GM21515 (cell line): ENCODE data around the gene ARV1.
"Not testable (repeated sequence)": the region's sequence is repeated elsewhere in the genome, so short reads cannot be mapped to it uniquely, and the experiment has no call there.

ENCODE experiments used
- ATAC-seq: cut with Tn5 transposase; IDR thresholded peaks from one replicate; pipeline ENCODE4 v1.9.1; 2021; ENCODE audit not compliant: unreplicated experiment

ARV1 gene

DNA sequence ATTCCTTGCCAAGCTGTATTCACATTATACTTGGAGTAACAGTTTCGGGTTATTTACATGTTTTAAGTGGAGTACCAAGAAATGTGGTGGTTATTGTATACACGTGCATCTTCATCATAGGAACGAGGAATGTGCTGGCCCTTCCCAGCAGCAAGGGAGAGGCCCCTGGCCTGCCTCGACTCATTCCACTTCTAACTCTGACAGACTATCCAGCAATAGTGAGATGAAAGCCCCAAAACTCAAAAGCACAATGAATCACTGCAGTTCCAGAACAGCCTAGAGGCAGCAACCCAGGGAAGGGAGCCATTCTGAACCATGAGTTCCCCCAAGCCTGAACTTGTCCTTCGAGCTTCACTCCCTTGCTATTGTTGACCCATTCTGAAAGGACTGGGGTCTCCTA, 38.1 kb downstream of the ARV1 start:
- ATAC-seq: no peak

- no peak for ATAC-seq
Observed at GRCh38 chr1:231019711-231020110, 40.8 kb downstream of the ARV1 start.

DNA sequence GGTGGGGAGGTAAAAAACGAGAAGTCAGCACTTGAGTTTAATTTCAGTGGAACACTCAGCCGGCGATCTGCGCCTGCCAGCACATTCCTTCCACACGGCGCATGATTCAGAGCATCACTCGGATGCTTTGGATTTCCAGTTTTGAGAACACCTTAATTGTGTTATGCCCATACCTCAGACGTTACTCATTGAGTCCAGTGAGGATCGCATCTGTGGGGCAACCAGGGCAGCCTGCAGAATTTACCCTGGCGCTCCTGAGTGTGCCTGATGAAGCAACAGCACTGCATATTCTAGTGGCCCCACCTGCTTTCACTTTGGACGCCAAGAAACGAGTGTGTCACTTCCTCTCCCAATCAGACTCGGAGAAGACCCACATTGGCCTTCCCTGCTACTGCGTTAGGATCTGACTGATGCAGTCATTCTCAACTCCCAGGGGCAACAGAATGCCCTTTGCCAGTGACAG, 41.3 kb downstream of the ARV1 start:
- ATAC-seq: no peak

- ATAC-seq: no peak
Observed at GRCh38 chr1:231020816-231021215, 41.9 kb downstream of the ARV1 start.

DNA sequence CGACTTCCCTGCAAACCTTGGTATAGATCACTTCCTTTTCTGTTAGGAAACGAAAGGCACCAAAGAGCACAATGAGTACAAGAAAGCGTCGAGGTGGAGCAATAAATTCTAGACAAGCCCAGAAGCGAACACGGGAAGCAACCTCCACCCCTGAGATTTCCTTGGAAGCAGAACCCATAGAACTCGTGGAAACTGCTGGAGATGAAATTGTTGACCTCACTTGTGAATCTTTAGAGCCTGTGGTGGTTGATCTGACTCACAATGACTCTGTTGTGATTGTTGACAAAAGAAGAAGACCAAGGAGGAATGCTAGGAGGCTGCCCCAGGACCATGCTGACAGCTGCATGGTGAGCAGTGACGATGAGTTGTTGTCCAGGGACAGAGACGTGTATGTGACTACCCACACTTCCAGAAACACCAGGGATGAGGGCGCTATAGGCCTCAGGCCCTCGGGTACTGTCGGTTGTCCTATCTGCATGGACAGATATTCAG, 42.7 kb downstream of the ARV1 start:
- no peak for ATAC-seq

GRCh38 chr1:231022543-231022942, 43.6 kb downstream of the ARV1 start:
- ATAC-seq: not testable (repeated sequence)

- no peak for ATAC-seq
Observed at GRCh38 chr1:231023150-231023549, 44.3 kb downstream of the ARV1 start.

- no peak for ATAC-seq
Observed at GRCh38 chr1:231026576-231026975, 47.7 kb downstream of the ARV1 start.

DNA sequence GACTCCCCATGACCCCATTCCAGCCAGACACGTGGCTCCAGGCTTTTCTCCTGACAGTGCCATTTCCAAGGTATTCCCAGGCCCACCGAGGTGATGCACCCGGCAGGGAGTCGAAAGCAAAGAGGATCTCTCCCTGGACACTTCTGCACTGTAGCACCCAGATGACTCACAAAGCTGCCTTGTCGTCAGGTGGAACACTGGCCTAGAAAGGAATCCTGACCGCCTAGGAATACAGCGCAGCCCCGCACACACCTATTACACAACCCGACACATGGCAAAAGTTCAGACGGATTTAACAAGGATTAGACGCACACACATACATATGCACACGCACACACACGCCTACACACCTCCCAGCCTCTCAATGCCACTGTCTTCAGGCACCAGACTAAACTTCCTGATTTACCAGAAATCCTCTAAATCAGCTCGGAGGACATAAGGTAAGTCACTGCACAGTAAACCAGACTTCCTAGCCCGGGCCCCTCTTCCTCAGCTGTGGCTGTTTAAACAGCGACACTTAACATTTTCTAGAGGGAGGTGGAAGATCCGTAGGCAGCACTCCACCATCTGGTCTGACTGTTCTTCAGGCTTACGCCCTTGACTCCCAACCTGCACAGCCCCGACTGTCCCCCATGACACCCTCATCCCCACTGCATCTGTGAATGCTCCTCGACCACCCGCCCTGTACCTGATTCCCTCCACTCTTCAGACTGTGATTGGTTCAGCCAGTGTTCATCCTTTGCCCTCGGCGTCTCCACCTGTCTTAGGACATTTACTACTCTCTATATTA, 48.4 kb downstream of the ARV1 start:
- ATAC-seq: no peak

- no peak for ATAC-seq
Observed at GRCh38 chr1:231027971-231028370, 49.1 kb downstream of the ARV1 start.

DNA sequence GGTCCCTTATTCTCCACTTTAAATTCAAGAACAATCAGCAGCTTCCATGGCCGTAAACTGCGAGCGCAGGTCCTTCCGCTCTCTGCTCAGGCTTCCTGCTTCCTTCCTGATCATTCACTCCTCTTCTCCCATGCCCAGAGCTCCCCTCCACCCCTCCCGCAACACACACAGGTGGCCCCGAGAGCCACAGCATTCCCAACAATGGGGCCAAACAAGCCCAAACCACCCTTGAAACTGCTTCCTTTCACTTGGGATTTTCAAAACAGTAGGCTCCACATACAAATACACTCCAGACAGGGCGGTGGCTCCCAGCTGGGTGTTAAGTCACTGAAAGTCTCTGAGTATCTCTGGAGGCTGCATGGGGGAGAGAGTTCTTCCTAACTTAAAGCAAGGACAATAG, 49.8 kb downstream of the ARV1 start:
- no peak for ATAC-seq

- not testable (repeated sequence) for ATAC-seq
Observed at GRCh38 chr1:231029247-231029646, 50.4 kb downstream of the ARV1 start.

- ATAC-seq: no peak
Observed at GRCh38 chr1:231029841-231030240, 50.9 kb downstream of the ARV1 start.

- ATAC-seq: no peak
Observed at GRCh38 chr1:231032963-231033362, 54.1 kb downstream of the ARV1 start.

GRCh38 chr1:231035799-231036198, 56.9 kb downstream of the ARV1 start:
- no peak for ATAC-seq

DNA sequence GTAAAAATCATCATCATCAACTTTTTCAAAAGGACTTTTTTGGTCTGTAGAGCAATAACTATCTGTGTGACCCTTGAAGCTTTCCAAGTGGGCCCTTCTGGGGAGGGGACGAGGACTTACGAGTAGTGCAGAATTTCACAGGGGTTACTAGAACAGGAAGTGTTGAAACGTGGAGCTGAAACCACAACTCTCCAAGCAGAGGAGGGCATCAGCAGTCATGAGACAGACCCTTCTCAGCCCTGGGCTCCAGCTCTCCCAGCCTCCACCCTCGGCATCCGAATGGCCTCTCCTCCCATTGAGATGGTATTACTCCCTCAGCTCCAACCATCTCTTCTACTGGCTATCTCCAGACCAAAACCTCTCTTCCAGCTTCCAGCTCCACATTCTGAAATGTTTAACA, 57.5 kb downstream of the ARV1 start:
- no peak for ATAC-seq

DNA sequence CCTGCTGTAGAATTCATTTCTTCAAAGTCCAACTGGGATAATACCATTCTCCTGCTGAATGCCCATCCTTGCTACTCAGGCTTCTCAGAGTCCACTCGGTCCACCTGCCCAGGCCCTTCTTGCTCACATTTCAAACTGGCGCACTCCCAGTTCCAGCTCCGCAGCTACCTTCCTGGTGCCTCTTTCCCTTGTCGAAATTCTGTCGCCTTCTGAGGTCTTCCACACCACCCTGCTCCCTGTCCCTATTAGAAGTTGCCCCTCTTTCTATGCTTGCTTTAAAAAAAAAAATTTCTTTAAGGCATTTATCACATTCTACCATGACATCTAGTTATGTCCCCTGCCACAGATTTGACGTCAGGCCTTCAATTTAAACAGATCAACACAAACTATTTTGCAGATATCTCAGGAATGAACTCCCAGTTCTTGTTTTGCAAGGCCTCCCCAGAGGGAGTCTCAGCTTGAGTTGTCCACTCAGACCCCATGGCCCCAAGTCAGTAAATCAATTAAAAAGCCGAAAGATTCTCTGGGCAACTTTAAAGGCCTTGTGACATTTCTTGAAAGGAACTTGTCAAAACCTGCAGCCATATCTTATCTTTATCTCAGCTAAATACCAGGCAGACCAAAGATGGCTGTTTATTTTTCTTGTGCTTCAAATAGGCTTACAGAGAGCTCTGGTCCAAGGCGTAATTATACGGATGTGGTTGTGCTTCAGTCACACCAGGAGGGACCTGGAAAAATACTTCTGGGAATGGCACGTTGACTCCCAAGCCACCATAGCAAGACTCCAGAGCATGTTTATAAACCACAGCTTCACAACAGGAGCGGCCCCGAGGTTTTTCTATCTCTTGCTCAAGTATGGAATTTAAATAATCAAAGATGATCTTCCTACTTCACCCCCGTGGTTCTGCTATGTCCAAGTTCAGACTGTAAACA, 59.0 kb downstream of the ARV1 start:
- ATAC-seq: no peak

DNA sequence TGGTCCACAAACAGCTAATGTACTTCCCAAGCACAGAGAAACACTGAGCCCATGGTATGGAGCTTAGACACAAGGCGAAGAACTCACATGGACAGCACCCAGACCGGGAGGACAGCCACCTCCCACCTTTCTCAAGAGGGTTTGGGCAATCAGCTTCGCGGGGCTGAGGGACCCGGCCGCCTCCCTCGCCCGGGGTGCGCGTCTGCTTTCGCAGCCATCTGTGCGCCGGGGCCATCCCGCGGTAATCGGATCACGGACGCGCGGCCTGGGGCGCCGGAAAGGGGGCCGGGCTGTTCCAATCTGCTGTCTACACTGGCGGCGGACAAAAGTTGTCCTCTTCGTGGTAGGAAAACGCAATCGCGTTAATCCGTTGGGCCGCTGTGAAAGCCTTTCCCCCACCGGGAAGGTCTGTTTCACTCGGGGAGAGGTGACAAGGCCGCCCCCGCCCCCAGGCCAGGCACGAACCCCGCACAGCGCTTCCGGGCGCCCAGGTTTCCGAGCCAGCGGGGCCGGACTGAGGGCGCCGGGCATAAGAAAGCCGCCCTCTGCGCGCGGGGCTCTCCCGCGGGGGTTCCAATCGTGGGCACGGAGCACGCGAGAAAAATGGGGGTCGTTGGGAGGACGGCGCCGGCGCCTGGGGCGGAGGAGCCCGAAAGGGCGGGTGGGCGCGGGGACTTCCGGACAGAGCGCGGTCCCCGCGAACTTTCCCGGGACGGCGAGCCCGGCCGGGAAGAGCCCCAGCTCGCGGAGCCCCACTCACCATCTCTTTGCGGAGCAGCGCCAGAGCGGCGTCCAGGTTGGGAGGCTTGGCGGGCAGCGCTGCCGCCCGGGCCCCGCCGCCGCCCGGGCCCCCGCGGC, 60.5 kb downstream of the ARV1 start:
- ATAC-seq: peak; percentile 22

DNA sequence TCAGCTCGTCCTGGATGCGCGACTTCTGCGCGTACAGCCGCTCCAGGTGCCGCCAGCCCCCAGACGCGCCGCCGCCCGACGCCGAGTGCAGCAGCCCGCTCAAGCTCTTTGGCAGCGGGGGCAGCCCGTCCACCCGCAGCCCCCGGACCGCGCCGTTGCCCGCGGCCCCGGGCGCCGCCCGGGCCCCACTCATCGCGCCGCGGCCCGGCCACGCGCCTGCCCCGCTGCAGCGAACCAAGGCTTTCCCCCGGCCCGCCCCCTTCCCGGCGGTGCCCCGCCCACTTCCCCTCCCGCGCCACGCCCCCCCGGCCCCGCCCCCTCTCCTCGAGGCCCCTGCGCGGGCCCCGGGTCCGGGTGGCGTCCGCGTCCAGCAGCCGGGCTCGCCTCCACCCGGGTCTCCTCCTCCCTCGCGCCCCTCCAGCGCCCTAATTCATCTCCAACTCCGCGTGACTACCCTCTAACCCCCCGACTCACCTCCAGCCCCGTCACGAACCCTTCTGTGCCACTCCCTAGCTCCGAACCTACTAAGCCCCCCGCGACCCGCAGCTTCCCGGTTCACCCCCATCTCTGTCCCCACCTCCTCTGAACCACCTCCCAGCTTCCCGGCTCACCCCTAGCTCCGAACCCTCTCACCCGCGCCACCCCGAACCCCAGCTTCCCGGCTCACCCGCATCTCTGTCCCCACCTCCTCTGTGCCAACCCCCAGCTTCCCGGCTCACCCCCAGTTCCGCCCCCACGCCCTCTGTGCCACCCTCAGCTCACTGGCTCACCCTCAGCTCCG, 61.3 kb downstream of the ARV1 start, which contains the start of gene FAM89A:
Gene FAM89A, minus strand, starts transcription at position 236 of the 781 bp plus-strand sequence. Its CDS starts 43 bp downstream, at position 193.
- ATAC-seq: peak; percentile 66
